C4-2B (cell line): Measurements from ENCODE around the gene SPNS2.

Experiments used
- H3K27ac ChIP-seq: fragments of 450-650 bp; 2 replicates; pipeline ENCODE4 v1.5.1; 2017
- ZFX ChIP-seq: fragments of 450-650 bp; IDR thresholded peaks from 2 replicates; pipeline ENCODE4 v1.6.1; 2017
- TF ChIP-seq, protein P1 (sequence below): fragments of 450-650 bp; conservative IDR thresholded peaks from 2 replicates; pipeline ENCODE4 v1.5.1; 2017; ENCODE audit warnings: mild to moderate bottlenecking

SPNS2 gene

DNA sequence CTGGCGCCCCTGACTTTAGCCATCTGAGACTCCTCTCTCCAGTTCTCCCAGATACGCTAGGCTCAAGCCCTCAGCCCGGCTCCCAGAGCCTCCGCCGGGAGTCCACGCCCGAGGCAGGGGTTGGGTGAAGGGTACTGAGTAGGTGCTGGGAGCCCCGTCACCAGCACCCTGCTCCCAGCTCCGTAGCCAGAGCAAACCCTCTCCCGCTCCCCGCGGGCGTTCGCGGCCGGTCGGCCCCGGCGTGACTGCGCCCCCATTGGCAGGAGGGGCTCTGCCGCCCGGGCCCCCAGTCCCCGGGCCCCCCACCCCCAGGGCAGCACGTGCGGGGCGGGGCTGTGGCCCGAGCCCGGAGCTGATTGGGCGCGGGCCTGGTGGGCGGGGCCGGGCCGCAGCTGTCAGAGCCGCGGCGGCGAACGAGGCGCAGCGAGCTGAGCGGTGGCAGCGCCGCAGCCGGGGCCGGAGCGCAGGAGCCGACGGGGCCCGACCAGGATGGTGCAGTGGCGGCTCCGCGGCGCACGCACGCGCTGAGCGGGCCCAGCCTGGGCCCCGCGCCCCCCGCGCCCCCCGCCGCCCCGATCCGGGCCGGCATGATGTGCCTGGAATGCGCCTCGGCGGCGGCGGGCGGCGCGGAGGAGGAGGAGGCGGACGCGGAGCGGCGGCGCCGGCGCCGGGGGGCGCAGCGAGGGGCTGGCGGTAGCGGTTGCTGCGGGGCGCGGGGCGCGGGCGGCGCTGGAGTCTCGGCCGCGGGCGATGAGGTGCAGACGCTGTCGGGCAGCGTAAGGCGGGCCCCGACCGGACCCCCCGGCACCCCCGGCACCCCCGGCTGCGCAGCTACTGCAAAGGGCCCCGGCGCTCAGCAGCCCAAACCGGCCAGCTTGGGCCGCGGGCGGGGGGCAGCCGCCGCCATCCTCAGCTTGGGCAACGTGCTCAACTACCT is at the start of gene SPNS2:
SPNS2 (plus strand) TSS at position 421 of the 937 bp plus-strand sequence; CDS start at position 588, 167 bp downstream.
- no peak within 1 kb of the TSS for H3K27ac ChIP-seq
- TF ChIP-seq, protein P1, sequence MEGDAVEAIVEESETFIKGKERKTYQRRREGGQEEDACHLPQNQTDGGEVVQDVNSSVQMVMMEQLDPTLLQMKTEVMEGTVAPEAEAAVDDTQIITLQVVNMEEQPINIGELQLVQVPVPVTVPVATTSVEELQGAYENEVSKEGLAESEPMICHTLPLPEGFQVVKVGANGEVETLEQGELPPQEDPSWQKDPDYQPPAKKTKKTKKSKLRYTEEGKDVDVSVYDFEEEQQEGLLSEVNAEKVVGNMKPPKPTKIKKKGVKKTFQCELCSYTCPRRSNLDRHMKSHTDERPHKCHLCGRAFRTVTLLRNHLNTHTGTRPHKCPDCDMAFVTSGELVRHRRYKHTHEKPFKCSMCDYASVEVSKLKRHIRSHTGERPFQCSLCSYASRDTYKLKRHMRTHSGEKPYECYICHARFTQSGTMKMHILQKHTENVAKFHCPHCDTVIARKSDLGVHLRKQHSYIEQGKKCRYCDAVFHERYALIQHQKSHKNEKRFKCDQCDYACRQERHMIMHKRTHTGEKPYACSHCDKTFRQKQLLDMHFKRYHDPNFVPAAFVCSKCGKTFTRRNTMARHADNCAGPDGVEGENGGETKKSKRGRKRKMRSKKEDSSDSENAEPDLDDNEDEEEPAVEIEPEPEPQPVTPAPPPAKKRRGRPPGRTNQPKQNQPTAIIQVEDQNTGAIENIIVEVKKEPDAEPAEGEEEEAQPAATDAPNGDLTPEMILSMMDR, result no peak
- no peak for TF ChIP-seq ZFX

DNA sequence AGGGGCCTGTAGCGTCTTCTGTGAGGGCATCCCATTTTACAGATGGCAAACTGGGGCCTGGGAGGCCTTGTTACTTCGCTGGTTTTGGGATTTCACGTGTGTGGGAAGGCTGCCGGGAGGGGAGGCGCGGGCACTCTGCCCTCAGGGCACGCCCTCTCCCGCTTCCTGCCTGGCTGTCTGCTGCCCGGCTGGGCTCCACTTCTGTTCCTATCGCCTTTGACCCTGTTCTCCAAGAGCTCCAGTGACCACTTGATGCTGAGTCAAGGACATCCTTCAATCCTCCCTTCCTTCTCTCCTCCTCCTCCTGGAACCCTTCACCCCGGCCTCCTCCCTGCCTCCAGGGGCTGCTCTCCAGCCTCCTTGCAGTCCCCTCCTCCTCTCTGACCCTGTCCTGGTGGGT is 48.9 kb upstream of the SPNS2 start:
- H3K27ac ChIP-seq, result no peak overlapping the region

DNA sequence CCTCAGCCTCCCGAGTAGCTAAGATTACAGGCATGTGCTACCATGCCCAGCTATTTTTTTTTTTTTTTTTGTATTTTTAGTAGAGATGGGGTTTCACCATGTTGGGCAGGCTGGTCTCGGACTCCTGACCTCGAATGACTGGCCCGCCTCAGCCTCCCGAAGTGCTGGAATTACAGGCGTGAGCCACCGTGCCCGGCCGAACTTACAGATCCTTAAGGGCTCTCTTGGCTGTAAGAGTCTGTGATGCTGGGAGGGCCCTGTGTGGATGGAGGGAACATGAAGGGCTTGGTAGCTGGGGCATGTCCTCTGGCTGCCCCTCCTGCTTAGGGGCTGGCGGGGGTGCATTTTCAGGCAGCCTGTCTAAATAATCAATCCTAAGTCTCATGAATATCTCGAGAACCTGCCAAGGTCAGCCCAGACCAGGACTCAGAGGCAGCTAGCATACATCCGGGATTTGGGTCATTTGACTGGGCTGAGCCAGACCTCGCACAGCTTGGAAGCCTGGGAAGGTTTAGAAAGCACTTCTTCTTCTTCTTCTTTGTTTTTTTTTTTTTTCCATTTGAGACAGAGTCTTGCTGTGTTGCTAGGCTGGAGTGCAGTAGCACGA is 47.9 kb upstream of the SPNS2 start:
- TF ChIP-seq ZFX, result no peak
- TF ChIP-seq, protein P1, result no peak
- no peak overlapping the region for H3K27ac ChIP-seq

More for the DNA sequence above, 48.9 kb upstream of the SPNS2 start:
- no peak for TF ChIP-seq ZFX
- TF ChIP-seq, protein P1, result no peak

DNA sequence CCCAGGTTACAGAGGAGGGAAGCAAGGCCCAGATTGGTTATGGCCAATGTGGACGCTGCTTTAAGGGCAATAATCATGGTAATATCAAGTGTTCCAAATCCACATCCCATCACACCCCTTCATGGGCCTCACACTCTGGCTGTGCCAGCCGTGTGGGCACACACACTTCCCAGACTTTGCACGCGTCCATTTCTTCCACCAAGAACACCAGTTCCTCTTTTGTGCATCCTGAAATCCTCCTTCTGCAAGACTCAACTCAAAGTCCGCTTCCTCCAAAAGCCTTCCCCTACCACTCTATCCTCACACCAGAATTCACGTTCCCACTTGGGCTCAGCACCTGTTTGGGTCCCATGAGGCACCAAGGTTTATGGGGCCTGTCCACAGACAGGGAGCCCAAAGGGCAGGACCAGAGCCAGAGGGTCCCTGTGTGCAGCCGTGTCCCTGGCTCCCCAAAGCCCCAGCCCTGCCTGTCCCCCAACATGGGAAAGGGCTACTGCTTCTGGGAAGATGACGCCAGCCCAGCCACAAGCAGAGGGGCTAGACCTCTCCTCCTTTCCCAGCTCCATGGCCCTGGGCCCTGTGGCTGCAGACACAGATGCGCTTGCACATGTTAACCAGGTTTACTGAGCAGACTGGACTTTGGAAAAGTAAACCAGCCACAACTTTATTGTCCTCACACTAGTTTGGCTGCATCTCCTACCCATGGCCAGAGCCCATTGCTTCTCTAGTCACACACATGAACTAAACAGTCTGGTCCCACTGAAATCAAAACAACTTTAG is 44.7 kb upstream of the SPNS2 start:
- TF ChIP-seq, protein P1, result no peak
- no peak for TF ChIP-seq ZFX
- no peak overlapping the region for H3K27ac ChIP-seq

GRCh38 chr17:4460661-4461060 is 38.0 kb upstream of the SPNS2 start:
- TF ChIP-seq, protein P1, result no peak
- TF ChIP-seq ZFX, result no peak

GRCh38 chr17:4463818-4464476 is 34.7 kb upstream of the SPNS2 start:
- H3K27ac ChIP-seq, result no peak overlapping the region
- TF ChIP-seq ZFX, result no peak
- TF ChIP-seq, protein P1, result no peak

More at GRCh38 chr17:4460661-4461060, 38.0 kb upstream of the SPNS2 start:
- H3K27ac ChIP-seq, result no peak overlapping the region
